Esophagus muscularis mucosa (tissue), 4 donors: ENCODE data around the gene CLEC16A.

ENCODE experiments used
- EP300 ChIP-seq: sonication (generic); formaldehyde crosslinking; IDR thresholded peaks from one replicate; pipeline ENCODE4 v1.6.1; 2017; ENCODE audit warnings: antibody characterized with exemption
- POLR2A ChIP-seq: fragments of 450-650 bp; IDR thresholded peaks from one replicate; pipeline ENCODE4 v1.6.1; 2017; ENCODE audit warnings: antibody characterized with exemption, moderate library complexity, mild to moderate bottlenecking, low read depth
- TF ChIP-seq, protein P1 (sequence below), 3 experiments: fragments of 200-600 bp in 2 of 3; fragments of 450-650 bp in 1 of 3; sonication (generic) in 2 of 3; IDR thresholded peaks; one replicate each; pipeline ENCODE4 v1.5.1; 2017 to 2019; ENCODE audit warnings: antibody characterized with exemption in 3 of 3, mild to moderate bottlenecking in 2 of 3, moderate library complexity in 1 of 3

DNA sequence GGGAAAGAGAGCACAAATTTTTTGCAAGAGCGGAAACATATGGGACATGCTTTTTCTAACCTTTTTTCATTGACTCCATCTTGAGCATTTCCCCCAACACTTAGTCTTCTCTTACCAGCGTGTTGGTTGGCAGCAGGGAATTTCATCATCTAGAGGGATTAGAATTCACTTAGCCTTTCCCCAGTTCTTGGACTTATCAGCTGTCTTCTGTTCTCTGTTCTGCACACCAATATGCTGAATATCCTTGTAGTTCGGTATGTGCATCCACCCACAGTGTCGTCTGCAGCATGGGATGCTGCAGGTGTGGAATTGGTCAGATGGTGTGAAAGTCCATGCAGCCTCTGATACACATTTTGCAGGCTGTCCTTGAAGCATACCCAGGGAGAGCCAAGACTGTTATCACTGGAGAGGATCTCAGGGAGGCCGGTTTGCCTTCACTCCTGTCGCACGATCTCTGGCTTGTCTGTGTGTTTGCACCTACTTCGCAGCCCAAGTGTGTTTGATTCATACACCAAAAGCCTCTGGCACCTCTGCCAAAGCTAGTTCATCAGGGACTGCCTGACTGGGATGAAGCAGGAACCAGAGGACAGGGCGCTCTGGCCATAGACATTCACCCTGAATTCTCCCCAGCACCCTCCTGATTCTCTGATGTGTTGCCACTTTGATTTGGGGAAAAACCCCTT lies 218.4 kb downstream of the CLEC16A start:
- TF ChIP-seq, protein P1, sequence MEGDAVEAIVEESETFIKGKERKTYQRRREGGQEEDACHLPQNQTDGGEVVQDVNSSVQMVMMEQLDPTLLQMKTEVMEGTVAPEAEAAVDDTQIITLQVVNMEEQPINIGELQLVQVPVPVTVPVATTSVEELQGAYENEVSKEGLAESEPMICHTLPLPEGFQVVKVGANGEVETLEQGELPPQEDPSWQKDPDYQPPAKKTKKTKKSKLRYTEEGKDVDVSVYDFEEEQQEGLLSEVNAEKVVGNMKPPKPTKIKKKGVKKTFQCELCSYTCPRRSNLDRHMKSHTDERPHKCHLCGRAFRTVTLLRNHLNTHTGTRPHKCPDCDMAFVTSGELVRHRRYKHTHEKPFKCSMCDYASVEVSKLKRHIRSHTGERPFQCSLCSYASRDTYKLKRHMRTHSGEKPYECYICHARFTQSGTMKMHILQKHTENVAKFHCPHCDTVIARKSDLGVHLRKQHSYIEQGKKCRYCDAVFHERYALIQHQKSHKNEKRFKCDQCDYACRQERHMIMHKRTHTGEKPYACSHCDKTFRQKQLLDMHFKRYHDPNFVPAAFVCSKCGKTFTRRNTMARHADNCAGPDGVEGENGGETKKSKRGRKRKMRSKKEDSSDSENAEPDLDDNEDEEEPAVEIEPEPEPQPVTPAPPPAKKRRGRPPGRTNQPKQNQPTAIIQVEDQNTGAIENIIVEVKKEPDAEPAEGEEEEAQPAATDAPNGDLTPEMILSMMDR (IDR thresholded peaks at IDR 0.05): no peak
- TF ChIP-seq POLR2A (no peak), EP300 (no peak)
